Astrocyte (in vitro differentiated cells and primary cell): Measurements from ENCODE around the gene TDRD12. TPM values are rescaled to one million over a fixed set of nuclear protein-coding genes. Genes with fewer than 3 reads are reported as not detected.
"Not testable (repeated sequence)": the region's sequence is repeated elsewhere in the genome, so short reads cannot be mapped to it uniquely, and the experiment has no call there.

Source experiments
- DNase-seq: peaks from one replicate; pipeline ENCODE4 v3.0.0-alpha.2; 2010; ENCODE audit warnings: low read depth
- FAIRE-seq: peaks from 2 replicates; lab custom pipeline; 2011; peaks lifted over from hg19 to GRCh38; lab: Jason Lieb, UNC
- H2AFZ ChIP-seq: 2 replicates; pipeline ENCODE4 v1.6.0; 2012; ENCODE audit warnings: low read depth, low read length, inconsistent platforms
- H3K27ac ChIP-seq: 2 replicates; pipeline ENCODE4 v1.5.1; 2011; ENCODE audit warnings: low read depth, low read length, inconsistent platforms
- H3K27me3 ChIP-seq: 2 replicates; pipeline ENCODE4 v1.6.0; 2011; ENCODE audit warnings: low read length, inconsistent platforms; ENCODE audit not compliant: insufficient read depth
- H3K36me3 ChIP-seq: 2 replicates; pipeline ENCODE4 v1.5.1; 2011; ENCODE audit warnings: low read length, inconsistent platforms; ENCODE audit not compliant: insufficient read depth
- H3K4me1 ChIP-seq: 2 replicates; pipeline ENCODE4 v1.5.1; 2011; ENCODE audit warnings: low read length, inconsistent platforms; ENCODE audit not compliant: insufficient read depth
- H3K4me2 ChIP-seq: 2 replicates; pipeline ENCODE4 v1.6.0; 2012; ENCODE audit warnings: low read length, inconsistent platforms
- H3K4me3 ChIP-seq: 2 replicates; pipeline ENCODE4 v1.5.1; 2011; ENCODE audit warnings: low read depth, mild to moderate bottlenecking, low read length, inconsistent platforms; ENCODE audit not compliant: insufficient read depth
- H3K79me2 ChIP-seq: 2 replicates; pipeline ENCODE4 v1.6.0; 2012; ENCODE audit warnings: mild to moderate bottlenecking, low read length, inconsistent platforms; ENCODE audit not compliant: insufficient read depth
- H3K9ac ChIP-seq: 2 replicates; pipeline ENCODE4 v1.6.0; 2012; ENCODE audit warnings: mild to moderate bottlenecking, low read length, inconsistent platforms
- H3K9me3 ChIP-seq: 2 replicates; pipeline ENCODE4 v1.5.1; 2012; ENCODE audit warnings: low read depth, mild to moderate bottlenecking, low read length, inconsistent platforms; ENCODE audit not compliant: insufficient read depth
- H4K20me1 ChIP-seq: 2 replicates; pipeline ENCODE4 v1.6.0; 2012; ENCODE audit warnings: low read length, inconsistent platforms; ENCODE audit not compliant: insufficient read depth
- H3K27ac Mint-ChIP-seq: one replicate; pipeline ENCODE4 v1.8.0; 2021; ENCODE audit warnings: mild to moderate bottlenecking, mixed read lengths; ENCODE audit not compliant: unreplicated experiment
- H3K27me3 Mint-ChIP-seq: one replicate; pipeline ENCODE4 v1.8.0; 2021; ENCODE audit warnings: low read depth, mixed read lengths; ENCODE audit not compliant: unreplicated experiment
- H3K36me3 Mint-ChIP-seq: one replicate; pipeline ENCODE4 v1.8.0; 2021; ENCODE audit warnings: low read depth, mixed read lengths; ENCODE audit not compliant: unreplicated experiment
- H3K4me1 Mint-ChIP-seq: one replicate; pipeline ENCODE4 v1.8.0; 2021; ENCODE audit warnings: low read depth, mixed read lengths; ENCODE audit not compliant: unreplicated experiment
- H3K4me3 Mint-ChIP-seq: one replicate; pipeline ENCODE4 v1.8.0; 2021; ENCODE audit warnings: mild to moderate bottlenecking, moderate library complexity, mixed read lengths; ENCODE audit not compliant: unreplicated experiment
- H3K9me3 Mint-ChIP-seq: one replicate; pipeline ENCODE4 v1.8.0; 2021; ENCODE audit warnings: mild to moderate bottlenecking, mixed read lengths; ENCODE audit not compliant: unreplicated experiment
- CTCF ChIP-seq: IDR thresholded peaks from 2 replicates; pipeline ENCODE4 v1.5.1; 2011; ENCODE audit warnings: low read depth, mild to moderate bottlenecking, inconsistent platforms, low read length, moderate library complexity; ENCODE audit not compliant: insufficient read depth
- EZH2 ChIP-seq: IDR thresholded peaks from 2 replicates; pipeline ENCODE4 v1.6.1; 2012; ENCODE audit warnings: mild to moderate bottlenecking, low read length, inconsistent platforms; ENCODE audit not compliant: insufficient read depth
- total RNA-seq: library from RNA; stranded (reverse); gene quantifications from 2 replicates; pipeline ENCODE4 v1.2.1, GENCODE V29; 2021

The TDRD12 gene
- total RNA-seq, 1 donor from 2014 or later = not detected

GRCh38 chr19:32743447-32743846 is 23.9 kb downstream of the TDRD12 start:
- DNase-seq = no peak
- no peaks in the 10 kb centered on the region for H3K79me2 ChIP-seq
- no peak overlapping the region for H3K4me3 Mint-ChIP-seq
- FAIRE-seq = no peak
- no peaks in the 10 kb centered on the region for H3K27me3 ChIP-seq
- no peak overlapping the region for H3K27ac Mint-ChIP-seq
- H3K4me2 ChIP-seq = no peak overlapping the region
- H2AFZ ChIP-seq = no peak overlapping the region
- TF ChIP-seq EZH2 (no peak), CTCF (no peak)
- H3K36me3 ChIP-seq = no peaks in the 10 kb centered on the region
- no peaks in the 10 kb centered on the region for H3K4me1 Mint-ChIP-seq
- no peaks in the 10 kb centered on the region for H3K36me3 Mint-ChIP-seq
- H4K20me1 ChIP-seq = no peaks in the 10 kb centered on the region
- H3K4me3 ChIP-seq = no peak overlapping the region
- peaks cover 29% of the 10 kb centered on the region for H3K27me3 Mint-ChIP-seq
- H3K9me3 ChIP-seq = no peaks in the 10 kb centered on the region
- H3K27ac ChIP-seq = no peak overlapping the region
- H3K4me1 ChIP-seq = no peaks in the 10 kb centered on the region
- H3K9ac ChIP-seq = no peak overlapping the region
- H3K9me3 Mint-ChIP-seq = no peaks in the 10 kb centered on the region

GRCh38 chr19:32744555-32745325 is 25.2 kb downstream of the TDRD12 start:
- Histone ChIP-seq H3K27me3 (peaks cover 2% of the 10 kb centered on the region), H3K4me1 (no peaks in the 10 kb centered on the region), H4K20me1 (no peaks in the 10 kb centered on the region), H3K9me3 (no peaks in the 10 kb centered on the region), H3K27ac (no peak overlapping the region), H3K36me3 (no peaks in the 10 kb centered on the region), H3K79me2 (no peaks in the 10 kb centered on the region), H3K4me2 (no peak overlapping the region), H3K9ac (no peak overlapping the region), H2AFZ (no peak overlapping the region), H3K4me3 (no peak overlapping the region)
- no peaks in the 10 kb centered on the region for H3K9me3 Mint-ChIP-seq
- DNase-seq = no peak
- no peak for TF ChIP-seq CTCF
- TF ChIP-seq EZH2 = no peak
- H3K4me3 Mint-ChIP-seq = no peak overlapping the region
- no peak for FAIRE-seq
- no peak overlapping the region for H3K27ac Mint-ChIP-seq
- peaks cover 23% of the 10 kb centered on the region for H3K27me3 Mint-ChIP-seq
- no peaks in the 10 kb centered on the region for H3K4me1 Mint-ChIP-seq
- no peaks in the 10 kb centered on the region for H3K36me3 Mint-ChIP-seq

- peak; percentile 68 for DNase-seq
- H3K79me2 ChIP-seq, H3K36me3 Mint-ChIP-seq, H3K27ac ChIP-seq, H3K9ac ChIP-seq, H3K4me1 ChIP-seq, H3K4me3 Mint-ChIP-seq, H3K9me3 ChIP-seq, H3K9me3 Mint-ChIP-seq, FAIRE-seq, H3K4me1 Mint-ChIP-seq, H4K20me1 ChIP-seq, H3K4me3 ChIP-seq, H2AFZ ChIP-seq, H3K27me3 ChIP-seq, H3K36me3 ChIP-seq, H3K27ac Mint-ChIP-seq, H3K4me2 ChIP-seq: not testable (repeated sequence)
- peaks cover 27% of the 10 kb centered on the region for H3K27me3 Mint-ChIP-seq
Observed at GRCh38 chr19:32745594-32746251, 26.2 kb downstream of the TDRD12 start.

- not testable (repeated sequence) for H3K4me2 ChIP-seq, H3K9me3 ChIP-seq, H3K79me2 ChIP-seq, FAIRE-seq, H3K36me3 Mint-ChIP-seq, H3K36me3 ChIP-seq, H3K4me3 Mint-ChIP-seq, H3K4me3 ChIP-seq, H3K4me1 ChIP-seq, H3K27me3 ChIP-seq, H3K9me3 Mint-ChIP-seq, H3K4me1 Mint-ChIP-seq, H3K27ac ChIP-seq, H3K27ac Mint-ChIP-seq, H2AFZ ChIP-seq, H4K20me1 ChIP-seq
- peak overlapping the region; percentile 27 for H3K9ac ChIP-seq
- peak; percentile 67 for DNase-seq
- H3K27me3 Mint-ChIP-seq = peaks cover 25% of the 10 kb centered on the region
Observed at GRCh38 chr19:32746631-32747196, 27.1 kb downstream of the TDRD12 start.
